Spleen (tissue), 11 donors: Measurements from ENCODE around the gene ZNF594. TPM values are rescaled to one million over a fixed set of nuclear protein-coding genes. Genes with fewer than 3 reads are reported as not detected.
"Not testable (repeated sequence)": the region's sequence is repeated elsewhere in the genome, so short reads cannot be mapped to it uniquely, and the experiment has no call there.

Source experiments
- DNase-seq: peaks from one replicate; pipeline ENCODE4 v3.0.0-alpha.2; 2020
- H3K27ac ChIP-seq, 8 donors: fragments of 200-600 bp; sonication (generic) in 7 of 8; 1 replicate in 4 of 8; 2 replicates in 4 of 8; pipeline versions ENCODE4 v1.5.0 to v1.8.0; 2016 to 2021; ENCODE audit warnings: inconsistent platforms in 4 of 8, mild to moderate bottlenecking in 4 of 8, moderate library complexity in 1 of 8
- H3K27me3 ChIP-seq, 7 donors: fragments of 200-600 bp; sonication (generic) in 6 of 7; replicated peaks in 1 of 7; 1 replicate in 4 of 7; 2 replicates in 3 of 7; pipeline versions ENCODE4 v1.5.0 to v1.8.0; 2016 to 2021; ENCODE audit warnings: inconsistent platforms in 3 of 7, mild to moderate bottlenecking in 1 of 7
- H3K36me3 ChIP-seq, 6 donors: fragments of 200-600 bp; sonication (generic) in 5 of 6; 1 replicate in 4 of 6; 2 replicates in 2 of 6; pipeline versions ENCODE4 v1.5.0 to v1.8.0; 2016 to 2021; ENCODE audit warnings: inconsistent platforms in 2 of 6
- H3K4me1 ChIP-seq, 6 donors: fragments of 200-600 bp; sonication (generic) in 5 of 6; 1 replicate in 3 of 6; 2 replicates in 3 of 6; pipeline versions ENCODE4 v1.5.0 to v1.8.0; 2016 to 2021; ENCODE audit warnings: inconsistent platforms in 3 of 6
- H3K4me3 ChIP-seq, 8 donors: fragments of 200-600 bp; sonication (generic) in 7 of 8; 1 replicate in 4 of 8; 2 replicates in 4 of 8; pipeline versions ENCODE4 v1.5.0 to v1.8.0; 2016 to 2021; ENCODE audit warnings: inconsistent platforms in 4 of 8, mild to moderate bottlenecking in 4 of 8, moderate library complexity in 2 of 8
- H3K9me3 ChIP-seq, 8 donors: fragments of 200-600 bp; sonication (generic) in 7 of 8; 1 replicate in 4 of 8; 2 replicates in 4 of 8; pipeline versions ENCODE4 v1.5.0 to v1.8.0; 2016 to 2021; ENCODE audit warnings: inconsistent platforms in 4 of 8
- POLR2A ChIP-seq, 3 donors: fragments of 450-650 bp; IDR thresholded peaks; one replicate each; pipeline ENCODE4 v1.5.1; 2017; ENCODE audit warnings: antibody characterized with exemption in 3 of 3, mild to moderate bottlenecking in 1 of 3
- POLR2AphosphoS5 ChIP-seq, 3 donors: sonication (generic); formaldehyde crosslinking; IDR thresholded peaks; one replicate each; pipeline ENCODE4 v1.5.1; 2017; ENCODE audit warnings: antibody characterized with exemption in 3 of 3
- WGBS, 5 donors: extraction: QIAGEN DNeasy Blood & Tissue Kit in 3 of 5; methylation state at CpG; one replicate each; pipeline versions ENCODE4 v1.1.5 to v1.1.7; 2013 to 2018; 5-methylcytosine and 5-hydroxymethylcytosine counted together
- intact Hi-C: fragments of 100-400 bp; cut with DNase I; formaldehyde crosslinking; loops from one replicate; pipeline ENCODE4 v1.15.0; 2023; ENCODE audit warnings: low total_unique reads
- polyA plus RNA-seq, 3 donors: library from polyadenylated mRNA; stranded (reverse); fragments of 200-250 nt; gene quantifications; one replicate each; pipeline ENCODE4 v1.2.1, GENCODE V29; 2013
- total RNA-seq, 7 donors: library from RNA; depleted of rRNA in 3 of 7; stranded (reverse); fragments of >200 nt in 3 of 7; fragmentation: NEBNext Ultra II Directional in 4 of 7; extraction: Animal tissue kit (Norgen Biotek cat#: 25700) in 4 of 7; gene quantifications; one replicate each; pipeline versions ENCODE4 v1.1.0 to v1.2.1, GENCODE V29; 2016 to 2021
- TF ChIP-seq, protein P1 (sequence below), 11 experiments: fragments of 200-600 bp in 7 of 11; fragments of 450-650 bp in 4 of 11; sonication (generic) in 4 of 11; IDR thresholded peaks in 8 of 11; conservative IDR thresholded peaks in 3 of 11; 1 replicate in 7 of 11; 2 replicates in 4 of 11; pipeline versions ENCODE4 v1.4.0 to v1.8.0; 2016 to 2021; ENCODE audit warnings: antibody characterized with exemption in 11 of 11, inconsistent platforms in 4 of 11, mild to moderate bottlenecking in 1 of 11
- donor health status: healthy with polysubstance abuse.
- donor health status: DM: no; HTN: no; CAD: no; lungs with moderate emphysema.
- donor health status: DM: no; HTN: no; CAD: no.
- donor health status: Bipolar disorder and iron deficiency.
- donor health status: healthy.
- donor health status: DM: no; HTN: no; CAD: no.
- donor health status: DM: yes; HTN: yes; CAD: no.

ZNF594 gene
- total and polyA plus RNA-seq, 10 donors, result 2.4 to 28.4 (median 13.8) TPM

GRCh38 chr17:5181509-5182305 lies 10.0 kb downstream of the ZNF594 start:
- 94 to 98% (median 97%) methylated on average over 10 of the region's 10 CpGs for WGBS, 5 donors
- TF ChIP-seq, protein P1, sequence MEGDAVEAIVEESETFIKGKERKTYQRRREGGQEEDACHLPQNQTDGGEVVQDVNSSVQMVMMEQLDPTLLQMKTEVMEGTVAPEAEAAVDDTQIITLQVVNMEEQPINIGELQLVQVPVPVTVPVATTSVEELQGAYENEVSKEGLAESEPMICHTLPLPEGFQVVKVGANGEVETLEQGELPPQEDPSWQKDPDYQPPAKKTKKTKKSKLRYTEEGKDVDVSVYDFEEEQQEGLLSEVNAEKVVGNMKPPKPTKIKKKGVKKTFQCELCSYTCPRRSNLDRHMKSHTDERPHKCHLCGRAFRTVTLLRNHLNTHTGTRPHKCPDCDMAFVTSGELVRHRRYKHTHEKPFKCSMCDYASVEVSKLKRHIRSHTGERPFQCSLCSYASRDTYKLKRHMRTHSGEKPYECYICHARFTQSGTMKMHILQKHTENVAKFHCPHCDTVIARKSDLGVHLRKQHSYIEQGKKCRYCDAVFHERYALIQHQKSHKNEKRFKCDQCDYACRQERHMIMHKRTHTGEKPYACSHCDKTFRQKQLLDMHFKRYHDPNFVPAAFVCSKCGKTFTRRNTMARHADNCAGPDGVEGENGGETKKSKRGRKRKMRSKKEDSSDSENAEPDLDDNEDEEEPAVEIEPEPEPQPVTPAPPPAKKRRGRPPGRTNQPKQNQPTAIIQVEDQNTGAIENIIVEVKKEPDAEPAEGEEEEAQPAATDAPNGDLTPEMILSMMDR (IDR thresholded peaks at IDR 0.05 in 8 of 11, conservative IDR thresholded peaks at IDR 0.05 in 3 of 11), result no peak
- TF ChIP-seq POLR2AphosphoS5 (IDR thresholded peaks at IDR 0.05) (no peak), POLR2A (IDR thresholded peaks at IDR 0.05) (no peak)
- H3K27me3 ChIP-seq, result no peaks in the 10 kb centered on the region
- H3K9me3 ChIP-seq, result peaks cover 73 to 100% (median 100%) of the 10 kb centered on the region in 8 donors
- intact Hi-C loops, result no loop called here
- no peaks in the 10 kb centered on the region for H3K4me1 ChIP-seq
- H3K4me3 ChIP-seq, result no peak overlapping the region
- no peak for DNase-seq
- peaks cover 0 to 59% (median 19%) of the 10 kb centered on the region in 6 donors for H3K36me3 ChIP-seq
- H3K27ac ChIP-seq, result no peak overlapping the region

DNA sequence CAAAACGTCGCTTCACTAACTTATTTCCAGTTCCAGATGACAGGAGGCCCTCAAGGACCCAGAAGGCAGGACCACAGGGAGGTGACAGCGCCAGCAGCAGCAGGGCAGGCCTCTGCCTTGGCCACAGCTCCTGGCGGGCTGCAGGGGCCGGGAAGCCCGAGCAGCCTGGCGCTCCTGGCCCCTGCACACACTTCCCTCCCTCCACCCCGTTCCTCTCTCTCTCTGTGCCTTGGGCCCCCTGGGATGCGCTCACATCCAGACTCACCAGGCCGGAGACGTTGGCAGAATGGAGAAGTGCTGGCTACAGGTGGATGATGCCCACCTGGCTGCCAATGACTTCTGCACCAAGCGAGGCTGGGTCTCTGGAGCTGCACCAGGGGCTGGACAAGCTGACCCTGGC lies 12.7 kb downstream of the ZNF594 start:
- H3K27ac ChIP-seq, result no peak overlapping the region
- DNase-seq, result no peak
- H3K4me3 ChIP-seq, result no peak overlapping the region
- H3K9me3 ChIP-seq, result peaks cover 53 to 100% (median 100%) of the 10 kb centered on the region in 8 donors
- intact Hi-C loops, result no loop called here
- no peaks in the 10 kb centered on the region for H3K27me3 ChIP-seq
- TF ChIP-seq, protein P1 (IDR thresholded peaks at IDR 0.05 in 8 of 11, conservative IDR thresholded peaks at IDR 0.05 in 3 of 11), result no peak
- TF ChIP-seq POLR2AphosphoS5 (IDR thresholded peaks at IDR 0.05) (peak in 2 of 3 donors; percentile 29 to 40), POLR2A (IDR thresholded peaks at IDR 0.05) (no peak)
- no peaks in the 10 kb centered on the region for H3K4me1 ChIP-seq
- 95 to 99% (median 98%) methylated on average over 10 to 12 of the region's 12 CpGs for WGBS, 5 donors
- peaks cover 2 to 55% (median 18%) of the 10 kb centered on the region in 6 donors for H3K36me3 ChIP-seq

- H3K36me3 ChIP-seq, result peaks cover 0 to 40% (median 13%) of the 10 kb centered on the region in 6 donors
- 87 to 99% (median 91%) methylated on average over 7 of the region's 7 CpGs for WGBS, 5 donors
- H3K27me3 ChIP-seq, H3K4me3 ChIP-seq, H3K27ac ChIP-seq, DNase-seq, H3K4me1 ChIP-seq, intact Hi-C loops: not testable (repeated sequence)
- H3K9me3 ChIP-seq, result peaks cover 21 to 85% (median 78%) of the 10 kb centered on the region in 8 donors
Observed at GRCh38 chr17:5175027-5175426, 16.6 kb downstream of the ZNF594 start.

GRCh38 chr17:5165791-5166564 lies 25.7 kb downstream of the ZNF594 start:
- not testable (repeated sequence) for DNase-seq
- 19 to 35% (median 28%) methylated on average over 4 to 7 of the region's 7 CpGs for WGBS, 5 donors

GRCh38 chr17:5164436-5164835 lies 27.2 kb downstream of the ZNF594 start:
- Histone ChIP-seq H3K4me1 (peaks cover 0 to 28% (median 3%) of the 10 kb centered on the region in 6 donors), H3K27me3 (no peaks in the 10 kb centered on the region), H3K9me3 (no peaks in the 10 kb centered on the region), H3K27ac (no peak overlapping the region), H3K36me3 (no peaks in the 10 kb centered on the region), H3K4me3 (no peak overlapping the region)
- TF ChIP-seq POLR2A (IDR thresholded peaks at IDR 0.05), result no peak
- TF ChIP-seq, protein P1 (IDR thresholded peaks at IDR 0.05 in 8 of 11, conservative IDR thresholded peaks at IDR 0.05 in 3 of 11), result no peak
- TF ChIP-seq POLR2AphosphoS5 (IDR thresholded peaks at IDR 0.05), result no peak
- no peak for DNase-seq
- WGBS, 5 donors, result 32 to 48% (median 36%) methylated on average over 6 of the region's 6 CpGs
- intact Hi-C loops, result no loop called here

More at GRCh38 chr17:5165791-5166564, 25.7 kb downstream of the ZNF594 start:
- H3K9me3 ChIP-seq, H3K4me3 ChIP-seq, H3K36me3 ChIP-seq, H3K27me3 ChIP-seq, intact Hi-C loops: not testable (repeated sequence)
- Histone ChIP-seq H3K27ac (peak overlapping the region in 4 of 8 donors; percentile 28 to 67 (median 52)), H3K4me1 (peaks cover 0 to 28% (median 3%) of the 10 kb centered on the region in 6 donors)

- intact Hi-C loops, H3K36me3 ChIP-seq, H3K9me3 ChIP-seq, DNase-seq, H3K4me3 ChIP-seq: not testable (repeated sequence)
- WGBS, 5 donors, result 68 to 83% (median 72%) methylated on average over 3 of the region's 3 CpGs
- H3K27ac ChIP-seq, result peak overlapping the region in 1 of 8 donors; percentile 26
- H3K4me1 ChIP-seq, result peaks cover 0 to 18% (median 3%) of the 10 kb centered on the region in 6 donors
- peaks cover 0 to 14% (median 0%) of the 10 kb centered on the region in 7 donors for H3K27me3 ChIP-seq
Observed at GRCh38 chr17:5161793-5162192, 29.9 kb downstream of the ZNF594 start.

DNA sequence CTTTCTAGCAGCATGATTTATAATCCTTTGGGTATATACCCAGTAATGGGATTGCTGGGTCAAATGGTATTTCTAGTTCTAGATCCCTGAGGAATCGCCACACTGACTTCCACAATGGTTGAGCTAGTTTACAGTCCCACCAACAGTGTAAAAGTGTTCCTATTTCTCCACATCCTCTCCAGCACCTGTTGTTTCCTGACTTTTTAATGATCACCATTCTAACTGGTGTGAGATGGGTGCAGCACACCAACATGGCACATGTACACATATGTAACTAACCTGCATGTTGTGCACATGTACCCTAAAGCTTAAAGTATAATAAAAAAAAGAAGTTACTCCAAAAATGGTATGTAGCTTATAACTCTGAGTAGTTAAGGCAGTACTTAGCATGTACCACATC lies 31.0 kb downstream of the ZNF594 start:
- H3K27me3 ChIP-seq, result peaks cover 0 to 14% (median 0%) of the 10 kb centered on the region in 7 donors
- H3K36me3 ChIP-seq, H3K4me3 ChIP-seq, DNase-seq, intact Hi-C loops, H3K4me1 ChIP-seq, H3K27ac ChIP-seq, H3K9me3 ChIP-seq: not testable (repeated sequence)
- WGBS, 5 donors, result 89 to 100% (median 100%) methylated on average over 1 of the region's 1 CpG; no CpG with 5 or more reads in 1 of the 5 donors
